HG02798 (cell line): ENCODE data around the gene PRKAR2B.

Experiments used
- ATAC-seq: cut with Tn5 transposase; IDR thresholded peaks from one replicate; pipeline ENCODE4 v1.9.1; 2021; ENCODE audit warnings: mild to moderate bottlenecking; ENCODE audit not compliant: unreplicated experiment, poor library complexity

The PRKAR2B gene

GRCh38 chr7:107044347-107045194, at the start of gene PRKAR2B:
Gene PRKAR2B (plus strand): TSS chr7:107044705. CDS start chr7:107044908, 203 bp downstream.
- ATAC-seq, result peak; percentile 86

- ATAC-seq, result no peak
Observed at GRCh38 chr7:106994833-106995232, 49.7 kb upstream of the PRKAR2B start.

GRCh38 chr7:106997487-106998271, 46.8 kb upstream of the PRKAR2B start:
- ATAC-seq, result no peak

GRCh38 chr7:106999023-106999422, 45.5 kb upstream of the PRKAR2B start:
- no peak for ATAC-seq

- no peak for ATAC-seq
Observed at GRCh38 chr7:107001490-107001889, 43.0 kb upstream of the PRKAR2B start.

- no peak for ATAC-seq
Observed at GRCh38 chr7:107002126-107002525, 42.4 kb upstream of the PRKAR2B start.

- ATAC-seq, result no peak
Observed at GRCh38 chr7:107002529-107002998, 41.9 kb upstream of the PRKAR2B start.

- ATAC-seq, result no peak
Observed at GRCh38 chr7:107007007-107007891, 37.3 kb upstream of the PRKAR2B start.

- ATAC-seq, result no peak
Observed at GRCh38 chr7:107007892-107008287, 36.6 kb upstream of the PRKAR2B start.

- ATAC-seq, result no peak
Observed at GRCh38 chr7:107009846-107010203, 34.7 kb upstream of the PRKAR2B start.

- ATAC-seq, result no peak
Observed at GRCh38 chr7:107012691-107013090, 31.8 kb upstream of the PRKAR2B start.

- ATAC-seq, result no peak
Observed at GRCh38 chr7:107014387-107015023, 30.0 kb upstream of the PRKAR2B start.

- no peak for ATAC-seq
Observed at GRCh38 chr7:107016312-107016711, 28.2 kb upstream of the PRKAR2B start.

GRCh38 chr7:107017965-107018719, 26.4 kb upstream of the PRKAR2B start:
- ATAC-seq, result no peak

GRCh38 chr7:107020400-107020799, 24.1 kb upstream of the PRKAR2B start:
- no peak for ATAC-seq

- no peak for ATAC-seq
Observed at GRCh38 chr7:107021600-107021999, 22.9 kb upstream of the PRKAR2B start.

GRCh38 chr7:107023522-107024151, 20.9 kb upstream of the PRKAR2B start:
- ATAC-seq, result no peak

- no peak for ATAC-seq
Observed at GRCh38 chr7:107024906-107025305, 19.6 kb upstream of the PRKAR2B start.
